ENCODE measurements around the gene EPHX1.
A peak's percentile ranks its signal among the peaks of the same experiment; 100 is the strongest.
"Not testable (repeated sequence)": the region's sequence is repeated elsewhere in the genome, so short reads cannot be mapped to it uniquely, and the experiment has no call there.

Gene EPHX1
- total RNA-seq: 0.15 to 1.9 (median 0.41) reads per million in 4 donors

- peak in 4 of 5 donors; percentile 28 to 70 (median 32) for DNase-seq
Measured at GRCh38 chr1:225809842-225810578, at the start of gene EPHX1. EPHX1 (plus strand) TSS chr1:225810124; CDS start chr1:225828730, 18,606 bp downstream.

- DNase-seq: no peak
Measured at GRCh38 chr1:225760531-225760930, 49.4 kb upstream of the EPHX1 start.

DNA sequence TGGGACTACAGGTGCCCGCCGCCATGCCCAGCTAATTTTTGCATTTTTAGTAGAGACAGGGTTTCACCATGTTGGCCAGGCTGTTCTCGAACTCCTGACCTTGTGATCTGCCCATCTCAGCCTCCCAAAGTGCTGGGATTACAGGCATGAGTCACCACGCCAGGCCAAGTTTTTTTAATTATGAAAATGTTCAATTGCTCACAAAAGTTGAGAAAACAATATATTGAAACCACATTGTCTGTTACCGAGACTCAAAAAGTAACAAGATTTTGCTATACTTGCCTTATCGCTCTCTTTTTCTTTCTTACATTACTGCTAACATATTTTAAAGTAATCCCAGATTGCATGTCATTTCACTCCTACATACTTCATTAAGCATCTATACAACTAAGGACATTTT lies 48.5 kb upstream of the EPHX1 start:
- DNase-seq: not testable (repeated sequence)

- DNase-seq: no peak
Measured at GRCh38 chr1:225762002-225762441, 47.9 kb upstream of the EPHX1 start.

DNA sequence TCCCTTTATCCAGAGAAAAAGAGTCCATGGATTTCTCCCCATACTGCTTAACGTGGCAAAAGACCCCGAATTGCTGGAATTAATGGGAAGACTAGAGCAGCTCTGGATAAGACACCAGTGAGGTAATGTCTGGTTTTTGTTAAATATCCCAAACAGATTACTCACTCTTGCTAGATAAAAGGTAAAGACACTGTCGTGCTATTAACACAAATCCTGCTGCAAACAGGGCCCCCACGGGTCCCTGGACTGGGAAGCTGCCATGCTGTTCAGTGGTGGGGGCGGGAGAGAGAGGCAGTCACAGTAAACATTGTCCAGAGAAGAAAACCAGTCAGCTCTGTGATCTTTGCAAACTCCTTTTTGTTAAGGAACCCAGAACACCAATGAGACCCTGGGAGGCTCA lies 47.5 kb upstream of the EPHX1 start:
- DNase-seq: no peak

- DNase-seq: no peak
Measured at GRCh38 chr1:225763716-225764548, 46.0 kb upstream of the EPHX1 start.

- no peak for DNase-seq
Measured at GRCh38 chr1:225765982-225766674, 43.8 kb upstream of the EPHX1 start.

- DNase-seq: no peak
Measured at GRCh38 chr1:225766967-225767633, 42.8 kb upstream of the EPHX1 start.

DNA sequence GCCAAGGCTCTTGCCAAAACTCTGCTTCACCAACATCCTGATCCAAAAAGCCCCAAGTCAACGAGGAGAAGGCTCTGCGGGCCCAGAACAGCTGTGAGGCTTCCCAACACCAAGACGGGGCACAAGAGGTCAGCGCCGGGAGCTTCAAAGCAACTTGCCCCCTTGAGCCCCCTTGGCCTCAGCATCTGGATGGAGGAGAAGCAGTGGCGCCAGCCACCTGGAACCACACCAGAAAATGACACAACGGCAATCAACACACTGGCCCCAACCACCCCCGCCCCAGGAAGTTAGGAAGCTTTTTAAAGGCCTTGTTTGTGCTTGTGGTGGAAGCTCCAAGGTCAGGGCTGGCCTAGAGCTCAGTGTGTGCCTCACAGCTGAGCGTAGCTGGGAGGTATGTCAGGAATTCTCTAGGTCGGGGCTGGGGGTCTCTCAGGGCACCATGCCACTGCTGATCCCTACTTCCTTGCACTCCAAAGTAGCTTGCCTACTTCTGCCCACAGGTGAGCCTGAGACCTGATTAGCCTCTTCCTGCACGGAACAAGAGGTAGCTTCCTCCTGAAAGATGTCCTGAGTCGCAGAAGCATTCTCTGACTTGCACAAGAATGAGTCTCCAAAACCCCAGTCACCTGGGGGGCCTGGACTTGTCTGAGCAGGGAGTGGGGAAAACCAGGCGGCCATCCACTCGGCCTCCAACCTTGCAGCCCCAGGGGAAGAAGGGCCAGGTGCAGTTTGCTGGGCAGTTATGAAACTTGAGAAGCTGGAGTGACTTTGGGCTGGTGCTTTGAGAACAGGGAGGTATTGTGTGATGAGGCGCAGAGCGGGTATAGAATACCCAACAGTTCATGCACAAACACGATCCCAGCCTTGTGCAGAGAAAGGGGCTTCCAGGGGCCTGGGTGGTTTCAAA lies 42.0 kb upstream of the EPHX1 start:
- DNase-seq: no peak

DNA sequence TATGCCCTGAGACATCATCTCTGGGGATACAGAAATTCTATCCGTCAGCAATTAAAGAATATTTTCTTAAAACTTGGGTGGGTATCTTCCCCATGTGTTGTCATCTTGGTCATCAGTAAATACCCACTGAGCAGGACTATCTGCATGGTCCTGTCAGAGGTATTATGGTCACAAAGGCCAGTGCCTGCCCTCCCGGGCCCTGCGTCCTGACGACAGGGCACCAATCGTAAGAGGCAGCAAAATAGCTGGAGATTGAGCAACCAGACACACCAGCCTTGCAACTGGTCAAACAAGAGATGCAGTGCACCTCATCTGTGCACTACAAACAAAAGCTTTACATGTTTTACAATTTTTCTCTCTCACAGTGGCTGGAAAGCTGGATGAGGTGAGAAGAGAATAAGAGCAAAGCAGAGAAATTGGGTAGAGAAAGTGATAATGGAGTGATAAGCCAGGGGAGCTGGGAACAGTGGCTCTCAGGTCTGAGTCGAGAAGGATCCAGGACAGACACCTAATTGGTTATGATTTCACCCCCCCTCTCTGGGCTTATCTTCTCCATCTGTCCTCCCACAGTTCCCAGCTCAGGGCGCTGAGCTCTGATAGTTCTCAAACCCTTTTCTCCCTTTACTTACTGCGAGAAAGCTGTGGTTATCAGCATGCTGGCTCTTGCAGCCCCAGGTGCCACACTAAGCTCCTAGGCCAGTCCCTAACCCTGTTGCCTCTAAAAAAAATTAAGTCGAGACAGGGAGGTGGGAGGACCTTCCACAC lies 41.1 kb upstream of the EPHX1 start:
- DNase-seq: no peak

GRCh38 chr1:225769687-225770086 lies 40.2 kb upstream of the EPHX1 start:
- no peak for DNase-seq

DNA sequence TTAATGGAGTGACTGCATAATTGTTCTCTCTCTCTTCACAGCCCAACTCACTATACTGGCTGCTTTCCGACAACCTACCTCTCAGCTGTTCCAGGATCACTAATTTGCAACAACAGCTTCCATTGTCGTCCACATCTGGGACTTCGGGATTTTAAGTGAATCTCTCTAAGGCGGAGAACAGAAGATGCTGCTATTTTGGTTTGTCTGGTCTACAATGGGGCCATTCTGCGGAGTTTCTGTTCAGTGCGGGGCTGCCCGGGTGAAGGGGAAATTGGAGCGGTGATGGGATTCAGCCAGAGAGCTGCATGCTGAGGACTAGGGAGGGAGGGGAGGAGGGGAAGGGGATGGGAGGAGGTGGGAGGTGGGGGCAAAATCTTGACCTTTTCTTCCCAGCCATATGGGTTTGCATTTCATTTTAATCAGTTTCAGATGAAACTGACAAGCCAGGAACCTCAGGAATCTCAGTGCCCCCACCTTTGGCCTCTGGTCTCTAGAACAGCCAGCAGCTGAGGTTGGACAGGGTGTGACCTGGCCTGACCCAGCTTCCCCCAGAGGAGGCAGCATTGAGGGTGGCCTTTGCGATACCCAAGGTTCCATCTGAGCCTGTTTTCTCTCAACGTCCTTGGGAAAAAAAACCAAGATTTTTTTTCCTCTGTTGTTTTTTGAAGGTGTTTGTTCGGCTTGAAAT lies 39.2 kb upstream of the EPHX1 start:
- no peak for DNase-seq

- no peak for DNase-seq
Measured at GRCh38 chr1:225771661-225772322, 38.1 kb upstream of the EPHX1 start.

- peak in 1 of 5 donors; percentile 23 for DNase-seq
Measured at GRCh38 chr1:225772323-225772768, 37.6 kb upstream of the EPHX1 start.

- DNase-seq: no peak
Measured at GRCh38 chr1:225772848-225773247, 37.1 kb upstream of the EPHX1 start.

DNA sequence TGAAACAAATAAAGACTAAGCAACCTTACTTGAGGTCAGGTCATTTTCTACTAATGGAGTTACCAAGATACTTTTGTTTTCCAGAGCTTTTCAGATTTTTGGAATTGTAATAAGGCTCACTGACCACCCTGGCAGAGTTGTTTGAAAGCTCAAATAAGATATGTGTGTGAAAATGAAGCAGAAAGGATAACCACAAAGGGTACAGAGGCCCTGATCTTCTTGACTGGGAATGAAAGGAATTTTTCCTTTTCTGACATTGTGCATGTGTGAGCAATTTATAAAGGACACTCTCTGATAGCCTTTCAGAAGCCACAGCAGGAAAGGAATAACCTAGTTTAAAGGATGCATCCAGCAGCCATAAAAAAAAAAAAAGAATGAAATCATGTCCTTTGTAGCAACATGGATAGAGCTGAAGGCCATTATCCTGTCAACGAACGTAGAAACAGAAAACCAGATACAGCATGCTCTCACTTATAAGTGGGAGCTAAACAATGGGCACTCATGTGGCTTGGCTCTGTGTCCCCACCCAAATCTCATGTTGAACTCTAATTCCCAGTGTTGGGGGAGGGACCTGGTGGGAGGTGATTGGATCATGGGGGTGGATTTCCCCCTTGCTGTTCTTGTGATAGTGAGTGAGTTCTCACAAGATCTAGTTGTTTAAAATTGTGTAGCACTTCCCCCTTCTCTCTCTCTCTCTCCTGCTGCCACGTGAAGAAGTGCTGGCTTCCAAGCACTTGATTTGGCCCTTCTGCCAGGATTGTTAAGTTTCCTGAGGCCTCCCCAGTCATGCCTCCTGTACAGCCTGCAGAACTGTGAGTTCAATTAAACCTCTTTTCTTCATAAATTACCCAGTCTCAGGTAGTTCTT lies 35.4 kb upstream of the EPHX1 start:
- no peak for DNase-seq

- DNase-seq: no peak
Measured at GRCh38 chr1:225776294-225776693, 33.6 kb upstream of the EPHX1 start.

GRCh38 chr1:225777058-225777582 lies 32.8 kb upstream of the EPHX1 start:
- DNase-seq: peak in 1 of 5 donors; percentile 11

Measured in T-helper 1 cell (primary cell).